ENCODE results near the gene ZNF569. TPM values are rescaled to one million over a fixed set of nuclear protein-coding genes. Genes with fewer than 3 reads are reported as not detected.
A peak's percentile ranks its signal among the peaks of the same experiment; 100 is the strongest.

Gene ZNF569
- total RNA-seq, 1 donor from 2014 or later, result 4.7 TPM

DNA sequence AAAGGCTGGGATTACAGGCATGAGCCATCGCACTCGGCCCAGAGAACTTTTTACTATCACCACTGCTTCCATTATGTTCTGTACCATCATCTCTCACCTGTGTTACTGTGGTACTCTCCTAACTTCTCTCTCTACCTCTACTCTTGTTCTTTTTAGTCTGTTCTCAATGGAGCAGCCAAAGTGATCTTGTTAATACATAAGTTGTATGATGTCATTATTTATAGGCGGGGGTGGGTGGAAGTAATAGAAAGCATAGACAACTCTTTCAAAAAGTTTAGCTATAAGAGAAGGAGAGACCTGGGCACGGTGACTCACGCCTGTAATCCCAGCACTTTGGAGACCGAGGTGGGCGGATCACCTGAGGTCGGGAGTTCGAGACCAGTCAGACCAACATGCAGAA, 4.9 kb upstream of the ZNF569 start:
- Mint-ChIP-seq H3K9me3 (ENCODE audit: unreplicated experiment) (peaks cover 20% of the 10 kb centered on the region), H3K27me3 (ENCODE audit: unreplicated experiment) (peaks cover 15% of the 10 kb centered on the region), H3K27ac (ENCODE audit: unreplicated experiment) (no peak overlapping the region), H3K36me3 (ENCODE audit: low read depth, unreplicated experiment) (peaks cover 42% of the 10 kb centered on the region), H3K4me1 (ENCODE audit: unreplicated experiment) (peaks cover 17% of the 10 kb centered on the region), H3K4me3 (ENCODE audit: unreplicated experiment) (no peak overlapping the region)
- TF ChIP-seq, protein P1, sequence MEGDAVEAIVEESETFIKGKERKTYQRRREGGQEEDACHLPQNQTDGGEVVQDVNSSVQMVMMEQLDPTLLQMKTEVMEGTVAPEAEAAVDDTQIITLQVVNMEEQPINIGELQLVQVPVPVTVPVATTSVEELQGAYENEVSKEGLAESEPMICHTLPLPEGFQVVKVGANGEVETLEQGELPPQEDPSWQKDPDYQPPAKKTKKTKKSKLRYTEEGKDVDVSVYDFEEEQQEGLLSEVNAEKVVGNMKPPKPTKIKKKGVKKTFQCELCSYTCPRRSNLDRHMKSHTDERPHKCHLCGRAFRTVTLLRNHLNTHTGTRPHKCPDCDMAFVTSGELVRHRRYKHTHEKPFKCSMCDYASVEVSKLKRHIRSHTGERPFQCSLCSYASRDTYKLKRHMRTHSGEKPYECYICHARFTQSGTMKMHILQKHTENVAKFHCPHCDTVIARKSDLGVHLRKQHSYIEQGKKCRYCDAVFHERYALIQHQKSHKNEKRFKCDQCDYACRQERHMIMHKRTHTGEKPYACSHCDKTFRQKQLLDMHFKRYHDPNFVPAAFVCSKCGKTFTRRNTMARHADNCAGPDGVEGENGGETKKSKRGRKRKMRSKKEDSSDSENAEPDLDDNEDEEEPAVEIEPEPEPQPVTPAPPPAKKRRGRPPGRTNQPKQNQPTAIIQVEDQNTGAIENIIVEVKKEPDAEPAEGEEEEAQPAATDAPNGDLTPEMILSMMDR (IDR thresholded peaks at IDR 0.05; ENCODE audit: unreplicated experiment), result no peak
- no peak for DNase-seq (ENCODE audit: low spot score)

DNA sequence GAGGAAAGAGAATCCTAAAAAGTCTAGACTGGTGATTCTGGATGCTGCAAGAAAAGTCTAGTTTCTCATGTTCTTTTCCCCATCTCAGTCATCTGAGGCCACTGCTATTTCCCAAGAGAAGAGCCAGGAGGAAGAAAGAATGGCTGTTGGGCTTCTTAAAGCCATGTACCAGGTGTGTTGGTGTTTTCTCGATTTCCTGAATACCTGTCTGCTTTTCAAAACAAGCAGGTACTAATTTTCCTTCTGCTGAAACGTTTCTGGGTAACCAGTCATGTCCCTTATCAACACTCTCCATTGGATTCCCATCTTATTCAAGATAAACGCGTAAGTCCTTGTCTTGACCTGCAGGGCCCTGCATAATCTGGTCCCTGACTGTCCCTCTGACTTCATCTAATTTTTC, 3.0 kb upstream of the ZNF569 start:
- TF ChIP-seq, protein P1 (IDR thresholded peaks at IDR 0.05; ENCODE audit: unreplicated experiment), result no peak
- Mint-ChIP-seq H3K4me3 (ENCODE audit: unreplicated experiment) (peak overlapping the region; percentile 96), H3K9me3 (ENCODE audit: unreplicated experiment) (peaks cover 15% of the 10 kb centered on the region), H3K27me3 (ENCODE audit: unreplicated experiment) (peaks cover 17% of the 10 kb centered on the region), H3K36me3 (ENCODE audit: low read depth, unreplicated experiment) (peaks cover 30% of the 10 kb centered on the region), H3K4me1 (ENCODE audit: unreplicated experiment) (peaks cover 22% of the 10 kb centered on the region), H3K27ac (ENCODE audit: unreplicated experiment) (no peak overlapping the region)
- no peak for DNase-seq (ENCODE audit: low spot score)

DNA sequence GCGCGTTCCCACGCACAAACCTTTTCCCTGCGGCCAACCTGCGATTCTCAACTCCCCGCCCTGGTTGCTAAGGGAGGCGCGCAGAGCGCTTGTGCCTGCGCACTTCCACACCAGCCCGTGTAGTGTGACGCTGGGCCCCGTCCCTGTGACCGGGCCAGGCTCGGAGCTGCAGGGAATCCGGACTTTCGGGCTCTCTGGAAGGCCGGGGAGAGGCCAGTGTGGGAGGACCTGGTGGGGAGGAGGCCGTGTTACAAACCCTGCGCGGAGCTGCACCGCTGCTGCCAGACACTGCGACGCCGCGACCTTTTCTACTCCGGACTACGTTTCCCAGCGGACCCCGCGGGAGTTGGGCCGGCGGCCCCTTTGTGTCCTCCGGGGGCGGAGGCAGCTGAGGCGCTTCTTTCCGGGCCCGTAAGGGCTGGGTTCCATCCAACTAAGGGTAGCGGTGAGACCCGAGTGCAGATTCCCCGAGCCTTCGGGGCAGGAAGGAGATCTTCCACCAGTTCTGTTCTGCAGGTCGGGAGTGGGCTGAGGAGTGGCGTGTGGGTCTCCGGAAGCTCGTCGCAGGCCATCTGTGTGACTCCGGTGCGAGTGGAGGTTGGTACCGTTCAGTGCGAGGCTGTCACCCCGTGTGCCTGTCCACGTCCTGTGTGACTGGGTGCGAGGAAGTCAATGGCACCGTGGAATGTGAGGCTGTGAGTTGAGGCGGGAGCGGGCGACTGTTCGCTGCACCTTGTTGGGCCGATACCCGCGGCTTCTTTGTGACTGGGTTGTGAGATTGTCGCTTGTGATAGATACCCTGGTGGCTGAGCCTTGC, 1.9 kb upstream of the ZNF569 start, which contains the start of gene ZNF570:
ZNF570 (plus strand) TSS at position 396 of the 817 bp plus-strand sequence. CDS start 999 bp downstream, outside the sequence.
- H3K36me3 Mint-ChIP-seq (ENCODE audit: low read depth, unreplicated experiment), result peaks cover 36% of the 10 kb centered on the region
- peaks cover 22% of the 10 kb centered on the region for H3K4me1 Mint-ChIP-seq (ENCODE audit: unreplicated experiment)
- peak; percentile 83 for DNase-seq (ENCODE audit: low spot score)
- peaks cover 17% of the 10 kb centered on the region for H3K27me3 Mint-ChIP-seq (ENCODE audit: unreplicated experiment)
- H3K9me3 Mint-ChIP-seq (ENCODE audit: unreplicated experiment), result peaks cover 20% of the 10 kb centered on the region
- peak within 1 kb of the TSS; percentile 87 for H3K27ac Mint-ChIP-seq (ENCODE audit: unreplicated experiment)
- TF ChIP-seq, protein P1 (IDR thresholded peaks at IDR 0.05; ENCODE audit: unreplicated experiment), result no peak
- peak within 1 kb of the TSS; percentile 96 for H3K4me3 Mint-ChIP-seq (ENCODE audit: unreplicated experiment)

DNA sequence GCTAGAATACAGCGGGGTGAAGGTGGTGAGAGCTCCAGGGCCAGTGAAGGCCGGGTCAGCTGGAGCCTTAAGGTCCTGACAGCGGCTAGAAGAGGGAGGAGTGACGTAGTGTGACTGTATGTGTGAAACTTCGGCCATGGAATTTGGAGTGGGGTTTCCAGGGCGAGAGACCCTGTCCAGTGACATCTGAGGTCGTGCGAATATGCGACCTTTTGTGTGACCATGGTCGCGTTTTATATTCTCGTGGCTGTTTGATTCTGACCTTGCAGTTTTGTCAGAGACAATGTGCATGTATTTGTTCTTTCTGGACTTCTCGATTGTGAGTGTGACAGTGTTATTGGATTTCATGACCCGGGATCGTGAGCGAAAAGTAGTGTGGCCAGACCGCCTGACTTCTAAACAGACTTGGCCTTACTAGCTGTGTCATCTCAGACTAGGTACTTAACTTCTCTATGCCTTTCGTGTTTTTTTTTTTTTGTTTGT, 405 bp upstream of the ZNF569 start:
- DNase-seq (ENCODE audit: low spot score), result no peak
- H3K4me3 Mint-ChIP-seq (ENCODE audit: unreplicated experiment), result peak overlapping the region; percentile 91
- peaks cover 36% of the 10 kb centered on the region for H3K36me3 Mint-ChIP-seq (ENCODE audit: low read depth, unreplicated experiment)
- TF ChIP-seq, protein P1 (IDR thresholded peaks at IDR 0.05; ENCODE audit: unreplicated experiment), result no peak
- H3K9me3 Mint-ChIP-seq (ENCODE audit: unreplicated experiment), result peaks cover 20% of the 10 kb centered on the region
- peak overlapping the region; percentile 39 for H3K27ac Mint-ChIP-seq (ENCODE audit: unreplicated experiment)
- H3K4me1 Mint-ChIP-seq (ENCODE audit: unreplicated experiment), result peaks cover 22% of the 10 kb centered on the region
- H3K27me3 Mint-ChIP-seq (ENCODE audit: unreplicated experiment), result peaks cover 17% of the 10 kb centered on the region

DNA sequence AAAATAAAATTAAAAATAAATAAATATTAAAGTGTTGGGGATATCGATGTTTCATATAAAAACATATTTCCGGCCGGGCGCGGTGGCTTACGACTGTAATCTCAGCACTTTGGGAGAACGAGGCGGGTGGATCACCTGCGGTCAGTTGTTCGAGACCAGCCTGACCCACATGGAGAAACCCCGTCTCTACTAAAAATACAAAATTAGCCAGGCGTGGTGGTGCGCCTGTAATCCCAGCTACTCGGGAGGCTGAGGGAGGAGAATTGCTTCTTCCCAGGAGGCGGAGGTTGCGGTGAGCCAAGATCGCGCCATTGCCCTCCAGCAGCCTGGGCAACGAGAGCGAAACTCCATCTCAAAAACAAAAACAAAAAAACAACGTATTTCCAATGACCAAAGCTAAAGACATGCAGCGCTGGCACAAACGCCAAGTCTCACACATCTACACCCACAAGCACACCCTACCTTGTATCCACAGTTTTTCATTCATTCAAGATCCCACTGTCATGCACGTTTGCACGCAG, 907 bp downstream of the ZNF569 start:
- H3K27ac Mint-ChIP-seq (ENCODE audit: unreplicated experiment), result peak overlapping the region; percentile 70
- H3K27me3 Mint-ChIP-seq (ENCODE audit: unreplicated experiment), result peaks cover 17% of the 10 kb centered on the region
- H3K4me1 Mint-ChIP-seq (ENCODE audit: unreplicated experiment), result peaks cover 22% of the 10 kb centered on the region
- TF ChIP-seq, protein P1 (IDR thresholded peaks at IDR 0.05; ENCODE audit: unreplicated experiment), result no peak
- peaks cover 20% of the 10 kb centered on the region for H3K9me3 Mint-ChIP-seq (ENCODE audit: unreplicated experiment)
- no peak for DNase-seq (ENCODE audit: low spot score)
- peak overlapping the region; percentile 91 for H3K4me3 Mint-ChIP-seq (ENCODE audit: unreplicated experiment)
- H3K36me3 Mint-ChIP-seq (ENCODE audit: low read depth, unreplicated experiment), result peaks cover 36% of the 10 kb centered on the region
